BE2C (cell line): Measurements from ENCODE around the gene FCRL4.

ENCODE experiments used
- DNase-seq: peaks from one replicate; pipeline ENCODE4 v3.0.0-alpha.2; 2020
- H3K27me3 ChIP-seq: fragments of 250-450 bp; sonication (Bioruptor Pico); 2 replicates; pipeline ENCODE4 v1.5.1; 2020; ENCODE audit warnings: mild to moderate bottlenecking
- H3K36me3 ChIP-seq: fragments of 250-450 bp; sonication (Bioruptor Pico); 2 replicates; pipeline ENCODE4 v1.5.1; 2020; ENCODE audit warnings: mild to moderate bottlenecking
- H3K4me1 ChIP-seq: fragments of 250-450 bp; sonication (Bioruptor Pico); 2 replicates; pipeline ENCODE4 v1.5.1; 2020
- H3K4me3 ChIP-seq: 2 replicates; pipeline ENCODE4 v1.5.1; 2011; ENCODE audit warnings: low read depth, low read length
- H3K9me3 ChIP-seq: fragments of 250-450 bp; sonication (Bioruptor Pico); 2 replicates; pipeline ENCODE4 v1.5.1; 2020
- TF ChIP-seq, protein P1 (sequence below): IDR thresholded peaks from 2 replicates; pipeline ENCODE4 v1.5.1; 2012; ENCODE audit warnings: mild to moderate bottlenecking, low read depth, low read length

The FCRL4 gene

DNA sequence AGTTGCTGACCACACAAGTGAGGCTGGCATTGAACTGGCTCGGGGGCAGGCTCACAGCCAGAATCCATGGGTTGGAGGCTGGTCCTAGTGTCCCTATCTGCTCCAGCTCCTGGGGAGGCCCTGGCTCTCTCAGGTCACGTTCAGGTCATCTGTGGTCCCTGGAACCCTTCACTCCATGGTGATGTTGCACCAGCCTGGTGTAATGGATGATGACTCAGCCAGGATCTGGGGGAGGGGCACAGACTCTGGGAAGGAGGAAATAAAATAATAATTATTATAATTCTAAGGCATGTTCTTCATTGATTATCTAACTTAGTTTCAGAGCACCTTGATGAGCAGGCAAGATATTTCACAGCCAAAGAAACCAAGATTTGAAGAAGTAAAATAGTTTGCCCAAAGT is 26.6 kb upstream of the FCRL4 start:
- H3K9me3 ChIP-seq: no peaks in the 10 kb centered on the region
- H3K36me3 ChIP-seq: no peaks in the 10 kb centered on the region
- H3K27me3 ChIP-seq: no peaks in the 10 kb centered on the region; the same call in 1 of the 2 replicates
- DNase-seq: no peak
- no peaks in the 10 kb centered on the region for H3K4me1 ChIP-seq
- TF ChIP-seq, protein P1, sequence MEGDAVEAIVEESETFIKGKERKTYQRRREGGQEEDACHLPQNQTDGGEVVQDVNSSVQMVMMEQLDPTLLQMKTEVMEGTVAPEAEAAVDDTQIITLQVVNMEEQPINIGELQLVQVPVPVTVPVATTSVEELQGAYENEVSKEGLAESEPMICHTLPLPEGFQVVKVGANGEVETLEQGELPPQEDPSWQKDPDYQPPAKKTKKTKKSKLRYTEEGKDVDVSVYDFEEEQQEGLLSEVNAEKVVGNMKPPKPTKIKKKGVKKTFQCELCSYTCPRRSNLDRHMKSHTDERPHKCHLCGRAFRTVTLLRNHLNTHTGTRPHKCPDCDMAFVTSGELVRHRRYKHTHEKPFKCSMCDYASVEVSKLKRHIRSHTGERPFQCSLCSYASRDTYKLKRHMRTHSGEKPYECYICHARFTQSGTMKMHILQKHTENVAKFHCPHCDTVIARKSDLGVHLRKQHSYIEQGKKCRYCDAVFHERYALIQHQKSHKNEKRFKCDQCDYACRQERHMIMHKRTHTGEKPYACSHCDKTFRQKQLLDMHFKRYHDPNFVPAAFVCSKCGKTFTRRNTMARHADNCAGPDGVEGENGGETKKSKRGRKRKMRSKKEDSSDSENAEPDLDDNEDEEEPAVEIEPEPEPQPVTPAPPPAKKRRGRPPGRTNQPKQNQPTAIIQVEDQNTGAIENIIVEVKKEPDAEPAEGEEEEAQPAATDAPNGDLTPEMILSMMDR: no peak
- H3K4me3 ChIP-seq: no peak overlapping the region

DNA sequence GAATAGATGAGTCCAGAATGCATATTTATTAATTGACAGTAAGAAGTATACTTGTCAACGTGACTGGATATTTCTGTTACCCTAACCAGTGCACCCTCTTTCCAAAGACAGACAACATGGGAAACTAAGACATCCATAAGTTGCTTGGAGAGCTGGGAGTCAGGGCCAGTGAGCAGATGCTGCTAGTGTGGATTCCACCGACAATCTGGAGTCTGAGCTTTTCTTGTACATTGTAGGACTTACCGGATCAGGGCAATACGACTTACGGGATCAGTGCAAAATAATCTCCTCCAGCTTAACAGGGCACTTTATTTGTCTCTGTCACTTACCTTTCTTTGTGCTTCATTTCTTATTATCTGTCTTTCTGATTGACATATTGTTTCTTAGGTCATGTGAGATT is 24.6 kb upstream of the FCRL4 start:
- Histone ChIP-seq H3K27me3 (no peaks in the 10 kb centered on the region; the same call in 1 of the 2 replicates), H3K9me3 (no peaks in the 10 kb centered on the region), H3K36me3 (no peaks in the 10 kb centered on the region), H3K4me3 (no peak overlapping the region), H3K4me1 (no peaks in the 10 kb centered on the region)
- TF ChIP-seq, protein P1: no peak
- no peak for DNase-seq

GRCh38 chr1:157618190-157618589 is 20.3 kb upstream of the FCRL4 start:
- DNase-seq: no peak
- H3K36me3 ChIP-seq: no peaks in the 10 kb centered on the region
- no peaks in the 10 kb centered on the region; the same call in 1 of the 2 replicates for H3K27me3 ChIP-seq
- no peaks in the 10 kb centered on the region for H3K9me3 ChIP-seq
- TF ChIP-seq, protein P1: no peak
- H3K4me3 ChIP-seq: no peak overlapping the region
- H3K4me1 ChIP-seq: no peaks in the 10 kb centered on the region

DNA sequence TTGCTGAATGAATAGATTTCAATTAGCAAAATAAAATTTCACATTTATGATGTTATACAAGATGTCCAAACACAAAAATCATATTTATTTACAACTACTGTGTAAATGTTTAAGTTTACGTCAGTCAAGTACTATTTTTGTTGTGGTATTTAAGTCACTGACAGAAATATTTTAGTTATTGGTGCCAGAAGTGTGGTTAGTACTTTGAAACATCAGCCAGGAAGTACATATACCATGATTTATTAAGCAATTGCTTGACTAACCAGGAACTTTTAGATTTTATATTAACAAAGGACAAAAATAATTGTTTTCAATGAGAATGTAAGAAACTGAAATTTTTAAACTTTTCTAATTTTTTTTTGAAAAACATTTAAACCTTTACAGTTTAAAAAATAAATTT is 2.4 kb upstream of the FCRL4 start:
- Histone ChIP-seq H3K36me3 (no peaks in the 10 kb centered on the region), H3K27me3 (0 out of 2 replicates have a peak, but pooled peaks cover 3% of the 10 kb centered on the region), H3K9me3 (no peaks in the 10 kb centered on the region), H3K4me3 (no peak overlapping the region), H3K4me1 (no peaks in the 10 kb centered on the region)
- TF ChIP-seq, protein P1: no peak
- no peak for DNase-seq

DNA sequence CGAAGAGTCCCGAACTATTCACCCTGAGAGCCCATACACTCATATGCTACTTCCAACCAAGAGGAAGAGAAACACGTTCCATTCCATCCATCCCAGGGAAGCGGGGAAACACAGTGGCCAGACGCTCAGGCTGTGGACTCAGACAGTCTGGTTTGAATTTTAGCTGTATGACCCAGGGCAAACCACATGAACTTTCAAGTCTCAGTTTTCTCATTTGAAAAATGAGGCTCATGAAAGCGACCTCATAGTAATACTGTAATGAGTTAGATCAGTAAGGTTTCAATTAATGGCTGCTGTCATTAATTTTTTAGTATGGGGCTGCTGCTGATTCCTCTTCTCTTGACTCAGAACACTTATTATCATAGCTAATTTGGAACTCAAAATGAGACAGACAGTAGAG is 1.5 kb downstream of the FCRL4 start:
- no peaks in the 10 kb centered on the region for H3K4me1 ChIP-seq
- H3K4me3 ChIP-seq: no peak overlapping the region
- no peaks in the 10 kb centered on the region for H3K36me3 ChIP-seq
- no peaks in the 10 kb centered on the region for H3K9me3 ChIP-seq
- no peak for DNase-seq
- TF ChIP-seq, protein P1: no peak
- no peaks in the 10 kb centered on the region for H3K27me3 ChIP-seq

DNA sequence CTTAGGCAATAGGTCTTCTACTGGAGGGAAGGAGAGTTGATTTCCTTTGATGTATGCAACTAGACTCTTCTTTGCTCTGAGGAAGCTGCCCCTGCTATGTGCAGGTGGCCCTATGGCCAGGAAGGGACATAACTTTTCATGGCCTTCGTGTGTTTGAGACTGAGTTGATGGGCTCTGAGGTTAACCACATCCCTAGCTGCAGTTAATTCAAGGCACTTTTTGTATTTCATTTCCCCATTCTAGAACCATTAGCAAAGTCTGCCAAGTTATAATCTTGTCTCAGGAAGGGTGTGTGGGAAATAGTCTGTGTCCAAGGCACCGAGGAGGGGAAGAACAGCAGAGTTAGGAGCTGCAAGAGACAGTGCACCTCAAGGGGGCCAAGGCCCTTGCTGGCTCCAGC is 2.5 kb downstream of the FCRL4 start:
- no peaks in the 10 kb centered on the region for H3K9me3 ChIP-seq
- H3K36me3 ChIP-seq: no peaks in the 10 kb centered on the region
- no peaks in the 10 kb centered on the region for H3K4me1 ChIP-seq
- no peak overlapping the region for H3K4me3 ChIP-seq
- H3K27me3 ChIP-seq: no peaks in the 10 kb centered on the region
- TF ChIP-seq, protein P1: no peak
- no peak for DNase-seq
